K562 (cell line): ENCODE data around the gene SNRNP70. TPM values are rescaled to one million over a fixed set of nuclear protein-coding genes. Genes with fewer than 3 reads are reported as not detected.
A peak's percentile ranks its signal among the peaks of the same experiment; 100 is the strongest.

Experiments
- BCOR ChIP-seq: fragments of 450-650 bp; IDR thresholded peaks from 2 replicates; pipeline ENCODE4 v1.6.1; 2016
- HNRNPL ChIP-seq: fragments of 200-400 bp; formaldehyde crosslinking; IDR thresholded peaks from 2 replicates; pipeline ENCODE4 v1.6.1; 2017; ENCODE audit warnings: low read depth, mild to moderate bottlenecking, low read length
- IRF2 ChIP-seq: sonication (generic); formaldehyde crosslinking; IDR thresholded peaks from 2 replicates; pipeline ENCODE4 v1.8.1; 2022; ENCODE audit warnings: mild to moderate bottlenecking, missing genetic modification reagents
- KDM4B ChIP-seq, 2 experiments: fragments of 450-650 bp in 1 of 2; sonication (generic) in 1 of 2; IDR thresholded peaks; 2 replicates each; pipeline ENCODE4 v1.6.1; 2016 to 2017; ENCODE audit warnings: borderline replicate concordance in 2 of 2, antibody characterized with exemption in 1 of 2, low read depth in 1 of 2, mild to moderate bottlenecking in 1 of 2
- KHSRP ChIP-seq: fragments of 450-650 bp; IDR thresholded peaks from 2 replicates; pipeline ENCODE4 v1.6.1; 2017
- MCM2 ChIP-seq: fragments of 450-650 bp; IDR thresholded peaks from 2 replicates; pipeline ENCODE4 v1.6.1; 2017; ENCODE audit warnings: low read depth, mild to moderate bottlenecking
- NBN ChIP-seq: fragments of 450-650 bp; IDR thresholded peaks from 2 replicates; pipeline ENCODE4 v1.6.1; 2016; ENCODE audit warnings: low read depth, mild to moderate bottlenecking
- NFRKB ChIP-seq: fragments of 450-650 bp; IDR thresholded peaks from 2 replicates; pipeline ENCODE4 v1.6.1; 2016; ENCODE audit warnings: low read depth
- NR2C1 ChIP-seq, 2 experiments: fragments of 450-650 bp; IDR thresholded peaks; 2 replicates each; pipeline ENCODE4 v1.6.1; 2017; ENCODE audit warnings: mild to moderate bottlenecking in 2 of 2, antibody characterized with exemption in 1 of 2, inconsistent platforms in 1 of 2, missing compliant biosample characterization in 1 of 2, missing genetic modification characterization in 1 of 2
- PCBP1 ChIP-seq: fragments of 200-400 bp; formaldehyde crosslinking; IDR thresholded peaks from 2 replicates; pipeline ENCODE4 v1.6.1; 2018; ENCODE audit warnings: mild to moderate bottlenecking, low read depth, low read length; ENCODE audit not compliant: poor library complexity, severe bottlenecking
- PURB ChIP-seq: sonication (generic); formaldehyde crosslinking; IDR thresholded peaks from 2 replicates; pipeline ENCODE4 v1.9.0; 2021; ENCODE audit warnings: low read depth, mild to moderate bottlenecking, missing genetic modification reagents
- SIX5 ChIP-seq, 2 experiments: IDR thresholded peaks; 2 replicates each; pipeline ENCODE4 v1.6.1; 2011; ENCODE audit warnings: low read length in 2 of 2, borderline replicate concordance in 1 of 2, low read depth in 1 of 2, mild to moderate bottlenecking in 1 of 2, moderate library complexity in 1 of 2; ENCODE audit not compliant: insufficient read depth in 1 of 2
- YY1 ChIP-seq, 3 experiments: IDR thresholded peaks; 2 replicates each; pipeline ENCODE4 v1.6.1; 2011; ENCODE audit warnings: low read length in 2 of 3, mild to moderate bottlenecking in 2 of 3, moderate library complexity in 2 of 3, borderline replicate concordance in 1 of 3, control low read depth in 1 of 3, low read depth in 1 of 3; ENCODE audit not compliant: insufficient read depth in 3 of 3, insufficient replicate concordance in 2 of 3, control insufficient read depth in 1 of 3, insufficient read length in 1 of 3; ENCODE audit errors: extremely low read depth in 1 of 3
- ZNF140 ChIP-seq: fragments of 250-450 bp; sonication (Bioruptor Pico); IDR thresholded peaks from 2 replicates; pipeline ENCODE4 v1.8.0; 2021; ENCODE audit warnings: moderate library complexity, mild to moderate bottlenecking, inconsistent platforms
- ZNF311 ChIP-seq: fragments of 250-450 bp; sonication (Bioruptor Pico); IDR thresholded peaks from 2 replicates; pipeline ENCODE4 v1.4.0; 2020; ENCODE audit warnings: mild to moderate bottlenecking, moderate library complexity
- ZNF695 ChIP-seq: fragments of 450-650 bp; formaldehyde crosslinking; IDR thresholded peaks from 2 replicates; pipeline ENCODE4 v1.4.0; 2020; ENCODE audit warnings: mild to moderate bottlenecking, moderate library complexity
- ZNF785 ChIP-seq: fragments of 250-450 bp; sonication (Bioruptor Pico); IDR thresholded peaks from 2 replicates; pipeline ENCODE4 v1.4.0; 2020; ENCODE audit warnings: mild to moderate bottlenecking
- polyA plus RNA-seq, 8 experiments: library from polyadenylated mRNA; depleted of rRNA in 4 of 8; stranded (reverse) in 5 of 8; unstranded in 3 of 8; fragments of >200 nt; fragmentation: Nextera tagmentation in 2 of 8; fragmentation: Illumina TruSeq in 1 of 8; extraction: Ambion mirVana in 2 of 8; extraction: Trizol in 1 of 8; gene quantifications; 2 replicates each; pipeline versions ENCODE4 v1.2.1 to v1.2.3, GENCODE V29; 2011 to 2014; ENCODE audit warnings: inconsistent platforms in 1 of 8, missing spikeins in 1 of 8
- total RNA-seq, 7 experiments: library from RNA; depleted of rRNA in 6 of 7; stranded (reverse); fragments of >200 nt in 6 of 7; fragmentation: Illumina TruSeq in 2 of 7; extraction: Trizol in 2 of 7; gene quantifications; 2 replicates each; pipeline versions ENCODE4 v1.2.1 to v1.2.3, GENCODE V29; 2011 to 2021; ENCODE audit warnings: low replicate concordance in 1 of 7
- TF ChIP-seq, protein P1 (sequence below): fragments of 450-650 bp; IDR thresholded peaks from 2 replicates; pipeline ENCODE4 v1.6.1; 2018; ENCODE audit not compliant: partially characterized antibody
- TF ChIP-seq, protein P2 (sequence below), 2 experiments: fragments of 450-650 bp; conservative IDR thresholded peaks; 2 replicates each; pipeline ENCODE4 v1.6.1; 2017; ENCODE audit warnings: mild to moderate bottlenecking in 2 of 2, moderate library complexity in 2 of 2

Gene SNRNP70
- total and polyA plus RNA-seq, 9 of the 15 experiments (the other 6 are each of a cell fraction or from before 2014, with no cell fraction given) = 2.8 to 496 (median 136) TPM

GRCh38 chr19:49114630-49115363 lies 29.5 kb downstream of the SNRNP70 start (continued):
- TF ChIP-seq PCBP1 (peak; percentile 69), BCOR (no peak), NFRKB (no peak), NR2C1 (IDR thresholded peaks at IDR 0.05) (no peak), NR2C1 (tag; IDR thresholded peaks at IDR 0.05) (peak; percentile 27; the same call in 1 of the 2 replicates), PURB (CRISPR knock-in tag) (no peak), ZNF785 (CRISPR knock-in tag) (no peak), ZNF311 (CRISPR knock-in tag) (no peak), ZNF140 (CRISPR knock-in tag) (no peak), YY1 (IDR thresholded peaks at IDR 0.05; ENCODE audit: borderline replicate concordance in 1 of 3, control insufficient read depth in 1 of 3, extremely low read depth in 1 of 3, insufficient read depth in 3 of 3, insufficient read length in 1 of 3, insufficient replicate concordance in 2 of 3, low read depth in 1 of 3, low read length in 2 of 3) (peak in 1 of 3 experiments; percentile 26), NBN (no peak), HNRNPL (no peak), ZNF695 (CRISPR knock-in tag) (no peak), MCM2 (no peak), SIX5 (IDR thresholded peaks at IDR 0.05; ENCODE audit: borderline replicate concordance in 1 of 2, insufficient read depth in 1 of 2, low read depth in 1 of 2, low read length in 2 of 2) (peak; percentile 50 to 59; a peak in 3 of 4 replicates), KDM4B (IDR thresholded peaks at IDR 0.05; ENCODE audit: borderline replicate concordance in 2 of 2, low read depth in 1 of 2) (no peak), KHSRP (no peak), IRF2 (CRISPR knock-in tag) (no peak)
- TF ChIP-seq, protein P1, sequence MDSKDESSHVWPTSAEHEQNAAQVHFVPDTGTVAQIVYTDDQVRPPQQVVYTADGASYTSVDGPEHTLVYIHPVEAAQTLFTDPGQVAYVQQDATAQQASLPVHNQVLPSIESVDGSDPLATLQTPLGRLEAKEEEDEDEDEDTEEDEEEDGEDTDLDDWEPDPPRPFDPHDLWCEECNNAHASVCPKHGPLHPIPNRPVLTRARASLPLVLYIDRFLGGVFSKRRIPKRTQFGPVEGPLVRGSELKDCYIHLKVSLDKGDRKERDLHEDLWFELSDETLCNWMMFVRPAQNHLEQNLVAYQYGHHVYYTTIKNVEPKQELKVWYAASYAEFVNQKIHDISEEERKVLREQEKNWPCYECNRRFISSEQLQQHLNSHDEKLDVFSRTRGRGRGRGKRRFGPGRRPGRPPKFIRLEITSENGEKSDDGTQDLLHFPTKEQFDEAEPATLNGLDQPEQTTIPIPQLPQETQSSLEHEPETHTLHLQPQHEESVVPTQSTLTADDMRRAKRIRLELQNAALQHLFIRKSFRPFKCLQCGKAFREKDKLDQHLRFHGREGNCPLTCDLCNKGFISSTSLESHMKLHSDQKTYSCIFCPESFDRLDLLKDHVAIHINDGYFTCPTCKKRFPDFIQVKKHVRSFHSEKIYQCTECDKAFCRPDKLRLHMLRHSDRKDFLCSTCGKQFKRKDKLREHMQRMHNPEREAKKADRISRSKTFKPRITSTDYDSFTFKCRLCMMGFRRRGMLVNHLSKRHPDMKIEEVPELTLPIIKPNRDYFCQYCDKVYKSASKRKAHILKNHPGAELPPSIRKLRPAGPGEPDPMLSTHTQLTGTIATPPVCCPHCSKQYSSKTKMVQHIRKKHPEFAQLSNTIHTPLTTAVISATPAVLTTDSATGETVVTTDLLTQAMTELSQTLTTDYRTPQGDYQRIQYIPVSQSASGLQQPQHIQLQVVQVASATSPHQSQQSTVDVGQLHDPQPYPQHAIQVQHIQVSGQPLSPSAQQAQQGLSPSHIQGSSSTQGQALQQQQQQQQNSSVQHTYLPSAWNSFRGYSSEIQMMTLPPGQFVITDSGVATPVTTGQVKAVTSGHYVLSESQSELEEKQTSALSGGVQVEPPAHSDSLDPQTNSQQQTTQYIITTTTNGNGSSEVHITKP = peak; percentile 5
- TF ChIP-seq, protein P2, sequence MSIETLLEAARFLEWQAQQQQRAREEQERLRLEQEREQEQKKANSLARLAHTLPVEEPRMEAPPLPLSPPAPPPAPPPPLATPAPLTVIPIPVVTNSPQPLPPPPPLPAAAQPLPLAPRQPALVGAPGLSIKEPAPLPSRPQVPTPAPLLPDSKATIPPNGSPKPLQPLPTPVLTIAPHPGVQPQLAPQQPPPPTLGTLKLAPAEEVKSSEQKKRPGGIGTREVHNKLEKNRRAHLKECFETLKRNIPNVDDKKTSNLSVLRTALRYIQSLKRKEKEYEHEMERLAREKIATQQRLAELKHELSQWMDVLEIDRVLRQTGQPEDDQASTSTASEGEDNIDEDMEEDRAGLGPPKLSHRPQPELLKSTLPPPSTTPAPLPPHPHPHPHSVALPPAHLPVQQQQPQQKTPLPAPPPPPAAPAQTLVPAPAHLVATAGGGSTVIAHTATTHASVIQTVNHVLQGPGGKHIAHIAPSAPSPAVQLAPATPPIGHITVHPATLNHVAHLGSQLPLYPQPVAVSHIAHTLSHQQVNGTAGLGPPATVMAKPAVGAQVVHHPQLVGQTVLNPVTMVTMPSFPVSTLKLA (conservative IDR thresholded peaks at IDR 0.05) = peak in 1 of 2 experiments; percentile 22; a peak in 1 of 4 replicates
